ENCODE results near the gene SEC14L3.
"Not testable (repeated sequence)": the region's sequence is repeated elsewhere in the genome, so short reads cannot be mapped to it uniquely, and the experiment has no call there.

- TF ChIP-seq, protein P1, sequence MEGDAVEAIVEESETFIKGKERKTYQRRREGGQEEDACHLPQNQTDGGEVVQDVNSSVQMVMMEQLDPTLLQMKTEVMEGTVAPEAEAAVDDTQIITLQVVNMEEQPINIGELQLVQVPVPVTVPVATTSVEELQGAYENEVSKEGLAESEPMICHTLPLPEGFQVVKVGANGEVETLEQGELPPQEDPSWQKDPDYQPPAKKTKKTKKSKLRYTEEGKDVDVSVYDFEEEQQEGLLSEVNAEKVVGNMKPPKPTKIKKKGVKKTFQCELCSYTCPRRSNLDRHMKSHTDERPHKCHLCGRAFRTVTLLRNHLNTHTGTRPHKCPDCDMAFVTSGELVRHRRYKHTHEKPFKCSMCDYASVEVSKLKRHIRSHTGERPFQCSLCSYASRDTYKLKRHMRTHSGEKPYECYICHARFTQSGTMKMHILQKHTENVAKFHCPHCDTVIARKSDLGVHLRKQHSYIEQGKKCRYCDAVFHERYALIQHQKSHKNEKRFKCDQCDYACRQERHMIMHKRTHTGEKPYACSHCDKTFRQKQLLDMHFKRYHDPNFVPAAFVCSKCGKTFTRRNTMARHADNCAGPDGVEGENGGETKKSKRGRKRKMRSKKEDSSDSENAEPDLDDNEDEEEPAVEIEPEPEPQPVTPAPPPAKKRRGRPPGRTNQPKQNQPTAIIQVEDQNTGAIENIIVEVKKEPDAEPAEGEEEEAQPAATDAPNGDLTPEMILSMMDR (IDR thresholded peaks at IDR 0.05; ENCODE audit: poor library complexity), result not testable (repeated sequence)
- not testable (repeated sequence) for TF ChIP-seq EZH2 (IDR thresholded peaks at IDR 0.05; ENCODE audit: borderline replicate concordance); EZH2phosphoT487 (IDR thresholded peaks at IDR 0.05; ENCODE audit: low read depth, severe bottlenecking, unreplicated experiment)
Measured at GRCh38 chr22:30451488-30451887, 20.3 kb downstream of the SEC14L3 start.
